ENCODE measurements around the gene EMX1.

EMX1 gene

DNA sequence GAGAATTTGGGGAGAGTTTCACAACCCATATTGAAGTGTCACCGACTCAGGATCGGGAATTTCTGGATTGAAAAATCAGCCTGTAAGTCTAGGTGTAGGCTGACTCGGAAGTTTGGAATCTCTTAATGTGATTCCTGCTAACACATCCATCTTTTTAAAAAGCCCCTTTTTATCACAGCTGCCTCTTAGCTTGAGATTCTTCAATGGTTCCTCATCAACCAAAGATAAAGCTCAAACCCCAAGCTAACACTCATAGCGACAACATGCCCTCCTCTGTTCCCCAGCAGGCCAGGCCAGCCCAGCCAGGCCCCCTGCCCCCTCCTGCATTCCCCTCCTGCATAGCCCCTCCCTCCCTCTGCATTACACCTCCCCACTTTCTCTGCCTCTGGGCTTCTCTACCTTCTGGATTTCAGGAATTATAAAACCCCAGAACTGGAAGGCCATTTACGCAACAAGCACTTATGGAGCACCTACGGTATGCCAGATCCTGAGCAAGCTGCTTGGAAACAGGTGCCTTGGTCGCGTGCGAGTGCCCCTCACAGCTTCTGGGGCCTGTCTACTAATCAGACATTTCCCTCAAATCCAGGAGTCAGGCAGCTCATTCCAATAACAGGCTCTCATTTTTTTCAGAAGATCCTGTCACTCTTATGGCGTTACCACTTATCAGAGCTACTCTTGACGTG is 63.4 kb downstream of the EMX1 start:
- peak; percentile 35 to 37 for DNase-seq (ENCODE audit: low read depth in 2 of 2)

DNA sequence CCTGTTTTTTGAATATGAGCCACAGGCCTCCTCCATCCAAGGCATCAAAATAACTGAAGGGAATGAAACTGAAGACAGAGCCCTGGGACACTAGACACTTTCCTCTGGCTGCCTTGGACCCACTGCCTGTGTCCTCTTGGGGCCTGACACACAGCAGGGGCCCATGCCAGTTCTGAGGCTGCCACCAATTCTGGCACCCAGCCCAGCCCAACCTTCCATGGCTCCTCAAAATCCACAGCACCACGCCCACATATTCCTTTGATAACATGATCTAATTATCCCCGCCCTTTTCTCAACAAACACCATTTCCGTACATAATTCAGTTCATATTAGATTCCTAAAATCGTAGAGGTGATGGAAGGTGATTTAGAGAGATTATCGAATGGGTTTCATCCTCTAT is 64.2 kb downstream of the EMX1 start:
- no peak for DNase-seq (ENCODE audit: low read depth in 2 of 2)

DNA sequence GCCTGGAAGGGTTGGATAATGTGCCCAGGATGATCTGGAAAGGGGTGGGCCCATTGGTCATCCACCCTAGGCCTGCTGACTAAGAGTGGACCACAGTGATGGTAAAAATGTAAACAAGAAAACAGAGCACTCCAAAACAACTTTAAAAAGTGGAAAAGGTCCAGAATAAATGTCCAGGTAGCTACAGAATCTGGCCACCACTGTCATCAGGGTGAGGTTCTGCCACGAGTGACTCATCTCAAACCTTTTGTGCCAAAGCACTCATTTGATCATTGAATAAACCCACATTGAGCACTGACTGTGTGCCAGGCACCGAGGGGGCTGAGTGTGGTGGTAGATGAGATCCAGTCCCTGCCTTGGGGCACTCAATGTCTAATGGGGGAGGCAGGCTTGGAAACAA is 64.9 kb downstream of the EMX1 start:
- DNase-seq (ENCODE audit: low read depth in 2 of 2): no peak

DNA sequence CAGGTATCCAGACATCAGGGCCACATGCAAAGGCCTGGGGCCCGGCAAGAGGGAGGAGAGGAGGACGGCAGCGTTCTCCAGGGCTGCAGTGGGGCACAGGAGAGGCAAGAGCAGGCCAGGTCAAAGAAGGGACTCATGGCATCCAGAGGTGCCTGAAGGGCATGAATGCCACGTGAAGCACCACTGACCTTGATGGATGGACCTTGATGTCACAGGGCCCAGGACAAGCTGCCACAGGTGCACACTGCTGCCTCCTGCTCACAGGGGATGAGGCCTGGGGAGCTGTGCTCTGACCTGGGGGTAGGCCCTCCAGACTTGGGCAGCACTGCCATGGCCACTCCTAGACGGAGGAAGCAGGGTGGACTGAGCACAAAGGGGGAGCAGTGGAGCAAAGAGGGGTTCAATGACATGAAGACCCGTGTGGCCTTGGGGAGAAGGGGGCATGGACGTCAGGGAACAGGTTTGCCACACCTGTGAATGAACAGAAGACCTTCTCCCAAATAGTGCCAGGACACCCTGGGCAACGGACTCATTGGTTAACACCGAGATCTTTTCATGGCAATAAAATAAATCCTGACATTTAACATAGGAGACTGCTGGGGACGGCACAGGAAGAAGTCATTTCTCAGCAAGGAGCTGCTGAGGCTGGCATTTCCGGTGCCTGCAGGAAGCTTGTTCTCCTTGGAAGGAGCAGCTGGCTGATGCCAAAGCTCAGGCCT is 65.6 kb downstream of the EMX1 start:
- no peak for DNase-seq (ENCODE audit: low read depth in 2 of 2)

DNA sequence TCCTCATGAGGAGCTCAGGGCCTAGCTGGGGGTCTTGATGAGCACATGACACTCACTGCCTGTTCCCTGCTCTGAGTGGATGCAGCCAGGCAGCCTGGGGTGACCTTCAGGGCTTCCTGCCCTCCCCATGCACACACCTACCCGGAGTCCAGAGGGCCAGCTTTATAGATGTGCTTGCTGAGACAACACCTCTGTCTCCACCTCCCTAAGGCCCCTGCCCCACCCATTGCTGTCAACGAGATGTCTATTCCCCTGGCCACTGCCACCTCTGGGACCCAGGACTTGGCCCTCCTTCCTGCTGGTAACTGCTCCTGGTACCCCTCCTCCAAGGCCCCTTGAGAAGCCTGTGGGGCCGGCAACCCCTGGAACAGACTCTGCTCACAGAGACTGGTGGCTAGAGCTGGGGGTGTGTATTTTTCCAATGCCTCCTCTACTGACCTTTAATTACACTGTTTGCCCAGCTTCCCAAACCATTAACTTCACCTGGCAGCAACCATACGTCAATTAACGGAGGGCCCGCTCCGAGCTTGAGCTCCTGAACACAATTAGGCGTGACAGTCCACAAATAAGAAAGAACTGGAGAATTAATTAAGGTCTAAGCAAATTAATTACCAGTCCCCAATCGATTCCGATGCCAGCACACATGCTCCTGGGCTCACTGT is 66.3 kb downstream of the EMX1 start:
- DNase-seq (ENCODE audit: low read depth in 2 of 2): no peak

DNA sequence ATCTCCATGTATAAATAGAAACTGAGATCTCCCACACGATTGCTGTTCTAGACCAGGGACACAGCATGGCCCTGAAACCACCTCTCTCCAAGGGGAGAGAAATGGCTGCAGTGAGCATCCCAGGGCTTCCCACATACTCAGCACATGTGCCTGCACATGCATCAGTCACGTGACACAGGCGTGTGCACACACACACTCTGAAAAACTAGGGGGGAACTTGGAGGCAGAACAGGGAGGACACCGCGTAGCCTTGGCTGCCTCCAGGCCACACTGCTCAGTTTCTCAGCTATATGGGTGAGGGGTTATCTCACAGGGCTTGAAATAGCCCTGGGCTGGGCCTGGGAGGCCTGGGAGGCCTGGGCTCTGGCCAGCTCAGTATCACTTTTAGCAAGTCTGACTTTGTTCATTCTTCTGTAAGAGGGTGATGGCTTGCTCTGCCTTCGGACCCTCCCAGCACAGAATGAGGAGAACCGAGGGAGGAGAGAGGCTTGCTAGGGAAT is 66.9 kb downstream of the EMX1 start:
- no peak for DNase-seq (ENCODE audit: low read depth in 2 of 2)
